ENCODE results near the gene HDHD3.
A peak's percentile ranks its signal among the peaks of the same experiment; 100 is the strongest.

Gene HDHD3

GRCh38 chr9:113361304-113362018, 15.3 kb downstream of the HDHD3 start:
- DNase-seq, result no peak

GRCh38 chr9:113360242-113360842, 16.4 kb downstream of the HDHD3 start:
- DNase-seq, result no peak

GRCh38 chr9:113359385-113359784, 17.4 kb downstream of the HDHD3 start:
- no peak for DNase-seq

DNA sequence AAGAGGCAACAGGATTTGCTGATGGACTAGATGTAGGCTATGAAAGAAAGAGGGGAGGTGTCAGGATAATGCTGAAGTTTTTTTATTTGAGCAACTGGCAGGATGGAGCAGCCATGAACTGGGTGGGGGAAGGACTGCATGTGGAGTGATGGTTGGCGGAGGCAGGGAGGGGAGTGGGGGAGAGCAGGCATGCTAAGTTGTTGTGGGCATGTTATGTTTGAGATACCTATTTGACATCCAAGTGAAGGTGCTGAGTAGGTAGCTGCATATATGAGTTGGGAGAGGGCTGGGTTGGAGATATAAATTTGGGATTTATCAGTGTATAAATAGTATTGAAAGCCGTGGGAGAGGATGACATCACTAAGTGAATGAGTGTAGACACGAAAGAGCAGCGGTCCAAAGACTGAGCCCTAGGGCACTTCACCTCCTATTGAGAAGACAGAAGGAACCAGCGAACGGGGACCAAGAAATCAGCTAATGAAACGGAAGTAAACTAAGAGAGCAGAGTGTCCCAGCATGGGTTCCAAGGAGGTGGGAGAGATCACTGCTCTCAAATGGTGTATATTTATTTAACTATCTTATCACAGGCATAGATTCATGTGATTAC, 20.0 kb downstream of the HDHD3 start:
- DNase-seq, result no peak

- no peak for DNase-seq
Measured at GRCh38 chr9:113355040-113355596, 21.7 kb downstream of the HDHD3 start.

- no peak for DNase-seq
Measured at GRCh38 chr9:113352411-113352810, 24.4 kb downstream of the HDHD3 start.

DNA sequence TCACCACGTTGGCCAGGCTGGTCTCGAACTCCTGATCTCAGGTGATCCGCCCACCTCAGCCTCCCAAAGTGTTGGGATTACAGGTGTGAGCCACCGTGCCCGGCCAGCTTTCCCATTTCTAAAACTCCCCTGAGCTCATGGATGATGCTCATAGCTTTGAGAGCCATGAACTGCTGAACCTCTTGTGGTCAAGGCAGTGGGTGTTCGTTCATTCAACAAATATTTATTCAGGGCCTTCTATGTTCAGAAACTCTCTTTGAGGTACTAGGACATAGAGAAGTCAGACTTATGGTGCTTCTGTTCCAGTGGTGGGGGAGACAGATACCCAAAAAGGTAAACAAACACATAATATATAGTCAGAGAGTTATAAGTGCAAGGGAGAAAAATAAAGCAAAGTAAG, 24.8 kb downstream of the HDHD3 start:
- no peak for DNase-seq

DNA sequence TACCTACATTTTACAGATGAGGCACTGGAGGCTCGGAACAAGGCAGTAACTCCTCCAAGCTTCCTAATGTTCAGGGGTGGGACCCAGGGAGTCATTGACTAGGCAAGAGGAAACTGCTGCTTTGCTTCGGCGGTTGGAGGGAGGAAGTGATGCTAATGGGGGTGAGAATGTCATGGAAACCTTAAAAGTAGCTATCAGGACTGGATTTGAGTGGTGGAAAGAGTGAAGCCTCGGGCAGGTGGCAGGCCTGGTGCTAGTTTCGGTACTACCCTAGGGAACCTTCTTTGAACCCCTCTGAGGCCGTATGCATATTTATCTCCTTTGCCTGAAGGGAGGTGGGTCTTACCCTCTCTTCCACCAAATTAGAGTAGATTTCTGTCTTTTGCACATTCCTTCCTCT, 25.8 kb downstream of the HDHD3 start:
- DNase-seq, result no peak

- DNase-seq, result no peak
Measured at GRCh38 chr9:113350107-113350661, 26.6 kb downstream of the HDHD3 start.

DNA sequence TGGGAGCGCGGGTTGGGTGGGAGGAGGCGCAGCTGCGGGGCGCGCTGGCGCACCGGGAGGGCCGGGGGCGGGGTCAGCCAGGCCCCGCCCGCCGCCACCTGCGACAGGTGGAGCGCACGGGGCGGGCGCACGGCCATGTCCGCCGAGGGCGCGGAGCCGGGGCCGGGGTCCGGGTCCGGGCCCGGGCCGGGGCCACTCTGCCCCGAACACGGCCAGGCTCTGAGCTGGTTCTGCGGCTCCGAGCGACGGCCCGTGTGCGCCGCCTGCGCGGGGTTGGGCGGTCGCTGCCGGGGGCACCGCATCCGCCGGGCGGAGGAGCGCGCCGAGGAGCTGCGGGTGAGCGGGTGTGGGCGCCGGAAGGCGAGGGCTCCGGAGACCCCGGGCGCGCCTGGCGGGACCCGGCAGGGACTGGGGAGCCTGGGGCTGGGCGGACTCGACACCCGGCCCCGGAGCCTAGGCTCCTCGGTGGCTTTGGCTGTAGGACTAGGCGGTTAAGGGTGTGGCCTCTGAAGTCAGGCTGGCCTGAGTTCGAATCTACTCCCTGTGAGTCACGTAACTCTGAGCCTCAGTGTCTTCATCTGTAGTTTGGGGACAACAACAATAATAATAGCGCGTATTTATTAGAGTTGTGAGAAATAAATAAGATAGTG, 27.2 kb downstream of the HDHD3 start, which contains the start of gene BSPRY:
TSS of gene BSPRY (plus strand) at position 97 of the 650 bp plus-strand sequence. CDS start at position 136, 39 bp downstream.
- DNase-seq, result no peak

GRCh38 chr9:113349066-113349444, 27.7 kb downstream of the HDHD3 start:
- no peak for DNase-seq

DNA sequence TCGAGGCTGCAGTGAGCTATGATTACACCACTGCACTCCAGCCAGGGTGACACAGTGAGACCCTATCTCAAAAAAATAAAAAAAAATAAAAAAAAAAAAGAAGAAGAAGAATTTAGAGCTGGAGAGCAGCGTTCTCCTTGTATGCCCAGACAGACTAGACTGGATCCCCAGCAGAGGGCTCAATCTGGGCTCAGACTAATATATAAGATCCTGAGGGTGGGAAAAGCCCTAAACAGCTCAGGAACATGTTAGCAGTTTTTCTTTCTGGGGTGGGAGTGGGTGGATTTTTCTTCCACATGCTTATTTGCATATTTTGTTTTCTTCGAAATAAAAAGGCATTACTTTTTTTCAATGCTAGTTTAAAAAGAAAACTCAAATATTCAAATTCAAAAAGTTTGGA, 28.3 kb downstream of the HDHD3 start:
- no peak for DNase-seq

GRCh38 chr9:113345671-113346070, 31.1 kb downstream of the HDHD3 start:
- no peak for DNase-seq

- DNase-seq, result no peak
Measured at GRCh38 chr9:113345190-113345589, 31.6 kb downstream of the HDHD3 start.

DNA sequence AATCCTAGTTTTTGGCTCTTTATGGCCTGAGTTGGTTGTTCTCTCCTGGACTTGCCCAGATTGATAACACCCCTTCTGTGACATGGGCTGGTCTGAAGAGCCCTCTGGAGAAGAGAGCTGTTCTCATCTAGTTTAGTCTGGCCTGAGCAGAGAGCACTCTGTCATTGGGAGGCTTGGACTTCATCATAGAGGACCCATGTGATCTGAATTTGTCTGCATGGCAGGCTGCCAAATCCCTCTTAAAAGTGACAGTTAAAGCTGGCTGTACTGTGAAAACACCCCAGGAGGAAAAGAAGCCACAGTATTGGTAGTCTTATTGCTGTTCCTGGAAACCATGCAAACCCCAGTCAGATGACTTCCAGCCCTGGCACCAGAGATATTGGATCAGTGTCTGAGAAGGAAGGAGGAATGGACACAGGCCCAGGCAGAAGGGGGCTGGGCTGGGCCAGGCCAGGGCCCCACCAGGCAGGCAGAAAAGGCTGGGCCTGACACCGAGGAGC, 33.0 kb downstream of the HDHD3 start:
- DNase-seq, result no peak

- DNase-seq, result no peak
Measured at GRCh38 chr9:113341712-113342410, 34.9 kb downstream of the HDHD3 start.

- DNase-seq, result peak; percentile 82
Measured at GRCh38 chr9:113340011-113340699, 36.6 kb downstream of the HDHD3 start, which contains the start of gene WDR31. TSS of gene WDR31 (minus strand) at chr9:113340275. CDS start at chr9:113332022, 8,253 bp downstream.

DNA sequence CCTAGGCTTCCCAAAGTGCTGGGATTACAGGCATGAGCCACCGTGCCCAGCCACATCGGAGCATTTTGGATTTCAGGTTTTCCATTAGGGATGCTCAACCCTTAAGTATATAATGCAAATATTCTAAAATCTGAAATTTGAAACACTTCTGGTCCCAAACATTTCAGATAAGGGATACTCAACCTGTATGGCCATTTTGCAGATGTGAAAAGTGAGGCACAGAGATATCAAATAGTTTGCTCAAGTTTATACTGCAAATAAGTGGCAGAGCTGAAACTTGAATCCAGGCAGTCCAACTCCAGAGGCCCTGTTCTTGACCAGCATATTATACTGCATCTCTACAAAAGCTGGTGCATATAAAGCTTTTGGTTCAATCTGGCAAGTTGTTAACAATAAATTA, 39.1 kb downstream of the HDHD3 start:
- no peak for DNase-seq

DNA sequence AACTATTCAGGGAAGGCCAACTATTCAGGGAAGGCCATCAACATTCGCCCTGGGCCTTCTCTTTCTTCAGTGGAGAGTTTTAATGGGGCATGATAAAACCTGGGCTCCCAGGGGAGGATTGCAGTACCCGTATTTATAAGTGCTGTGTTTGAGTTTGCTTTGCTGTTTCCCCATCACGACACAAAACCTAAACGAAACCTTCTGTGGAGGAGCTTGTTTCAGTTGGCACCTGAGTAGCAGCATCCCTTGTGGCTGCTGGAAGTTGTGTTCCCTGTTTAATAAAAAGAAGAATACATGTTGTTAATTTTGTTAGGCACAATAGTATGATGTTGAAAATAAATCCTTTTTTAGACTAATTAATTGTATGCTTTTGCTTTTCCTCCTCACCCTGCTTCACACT, 45.0 kb downstream of the HDHD3 start:
- DNase-seq, result no peak

DNA sequence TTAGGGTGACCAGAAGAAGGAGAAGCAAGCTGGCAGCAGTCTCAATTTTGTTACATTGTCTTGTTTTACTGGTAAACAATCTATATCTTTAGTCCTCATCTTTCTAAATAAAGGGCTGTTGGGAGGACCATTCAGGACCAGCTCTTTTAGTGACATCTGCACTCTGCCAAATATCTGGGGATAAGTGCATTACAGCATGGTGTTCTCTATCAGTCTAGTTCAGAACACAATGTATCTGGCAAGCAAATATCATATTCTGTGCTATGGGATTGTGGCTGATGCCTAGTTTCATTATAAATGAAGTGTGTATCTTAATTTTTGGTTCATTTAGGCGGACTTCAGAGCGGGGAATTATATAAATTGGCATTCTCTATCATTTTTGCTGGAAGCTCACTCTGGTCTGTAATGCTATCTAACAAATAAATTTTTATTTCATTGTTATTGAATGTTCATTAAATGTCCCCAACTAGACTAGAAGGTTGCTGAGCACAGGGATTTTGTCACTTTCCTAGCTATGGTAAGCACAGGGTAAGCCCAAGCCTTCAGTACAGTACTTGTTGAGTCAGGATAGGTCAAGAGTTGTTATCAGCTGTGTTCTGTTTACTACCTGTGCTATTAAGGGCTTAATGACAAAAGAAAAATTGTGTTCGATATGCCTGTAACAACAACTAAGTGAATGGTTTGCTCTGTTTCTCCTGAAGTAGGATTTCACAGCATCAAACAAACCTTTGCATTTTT, 48.6 kb downstream of the HDHD3 start:
- DNase-seq, result no peak

DNA sequence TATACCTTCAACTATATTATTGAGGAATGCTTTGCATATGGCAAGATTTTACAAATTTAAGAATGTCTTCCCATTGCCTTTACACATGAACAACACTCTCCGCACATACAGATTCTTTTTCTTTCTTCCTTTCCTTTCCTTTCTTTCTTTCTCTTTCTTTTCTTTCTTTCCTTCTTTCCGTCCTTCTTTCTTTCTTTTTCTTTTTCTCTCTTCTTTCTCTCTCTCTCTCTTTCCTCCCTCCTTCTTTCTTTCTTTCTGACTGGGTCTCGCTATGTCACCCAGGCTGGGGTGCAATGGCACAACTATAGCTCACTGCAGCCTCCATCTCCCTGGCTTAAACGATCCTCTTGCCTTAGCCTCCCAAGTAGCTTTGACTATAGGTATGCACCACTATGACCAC, 50.6 kb downstream of the HDHD3 start:
- no peak for DNase-seq

All from stimulated activated CD4-positive, alpha-beta T cell treated with anti-CD3 and anti-CD28 coated beads, Interleukin-4, amount 100 ng/mL, for 1 hour (primary cell).